Activated CD4-positive, CD25-positive, alpha-beta regulatory T cell treated with anti-CD3 and anti-CD28 coated beads, Interleukin-2, amount 50 U/mL, for 16 hours (primary cell): Measurements from ENCODE around the gene HLA-DOB.

Experiments
- DNase-seq: peaks from one replicate; pipeline ENCODE4 v3.0.0-alpha.2; 2020; ENCODE audit warnings: low read depth, low spot score

HLA-DOB gene

DNA sequence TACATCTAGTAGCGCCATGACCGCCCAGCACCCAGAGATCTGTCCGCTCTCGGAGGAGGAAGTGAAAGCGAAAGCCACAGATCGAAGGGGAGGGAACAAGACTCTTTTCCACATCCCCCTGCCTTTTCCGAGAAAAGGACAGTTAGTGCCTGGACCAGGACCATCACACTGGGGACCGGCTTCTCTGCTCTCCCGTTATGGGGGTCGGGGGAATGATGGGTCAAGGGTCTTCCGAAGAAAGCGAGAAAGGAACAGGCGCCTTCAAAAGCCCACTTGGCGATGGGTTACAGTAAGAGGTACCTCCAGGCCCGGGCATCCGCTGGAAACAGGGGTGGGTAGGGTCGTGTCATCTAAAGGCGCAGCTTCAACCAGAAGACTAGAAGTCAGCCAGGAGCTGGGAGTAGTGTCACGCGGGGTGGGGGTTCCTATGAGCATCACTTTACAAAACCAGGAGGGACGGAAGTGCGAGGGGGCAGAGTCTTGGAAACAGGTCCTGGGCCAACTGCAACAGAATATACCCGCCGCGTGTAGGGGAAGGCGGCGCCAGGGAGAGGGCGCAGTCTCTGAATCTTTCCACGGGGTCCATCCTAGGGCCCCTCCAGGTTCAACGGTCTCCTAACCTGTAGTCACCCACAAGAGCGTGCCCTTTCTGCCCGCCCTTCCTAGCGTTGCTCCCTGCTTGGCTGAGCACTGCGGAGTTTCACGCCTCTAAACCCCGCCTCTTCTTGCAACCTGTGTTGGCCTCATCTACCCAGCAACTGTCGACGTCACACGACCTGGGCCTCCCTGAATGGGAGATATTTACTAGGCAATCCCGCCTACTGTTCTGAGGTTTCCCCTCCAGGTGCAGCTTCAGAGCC lies 27.4 kb upstream of the HLA-DOB start, which contains the start of gene PSMB8:
TSS of gene PSMB8 (minus strand) at position 69 of the 860 bp plus-strand sequence. CDS start at position 18, 51 bp downstream.
- DNase-seq = peak; percentile 98

DNA sequence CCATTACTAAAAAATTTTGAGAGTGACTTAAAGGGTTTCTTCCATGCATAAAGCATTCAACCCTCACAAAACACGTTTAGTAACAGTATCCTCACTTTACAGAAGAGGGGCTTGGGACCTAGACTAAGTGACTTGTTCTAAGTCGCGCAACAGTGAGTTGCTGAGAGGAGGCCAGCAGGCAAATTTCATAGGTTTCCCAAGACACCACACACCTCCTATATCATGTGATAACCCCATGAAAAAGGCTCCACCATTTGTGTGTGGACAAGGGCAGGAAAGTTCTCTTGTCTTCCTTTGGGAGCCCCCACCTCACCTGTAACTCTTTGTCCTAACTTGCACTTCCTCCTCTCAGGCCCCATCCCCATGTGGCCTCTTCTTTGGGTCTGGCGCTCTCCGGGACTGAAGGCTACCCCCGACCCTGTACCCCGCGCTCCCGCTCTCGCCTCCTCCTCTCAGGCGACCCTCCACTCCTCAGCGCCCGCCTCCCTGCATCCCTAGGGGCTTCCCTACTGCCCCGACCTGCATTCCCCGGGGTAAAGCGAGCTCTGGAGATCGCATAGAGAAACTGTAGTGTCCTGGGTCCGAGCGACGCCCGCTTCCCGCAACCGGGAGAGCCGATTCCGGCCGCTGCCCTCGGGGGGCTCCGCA lies 26.7 kb upstream of the HLA-DOB start:
- no peak for DNase-seq

DNA sequence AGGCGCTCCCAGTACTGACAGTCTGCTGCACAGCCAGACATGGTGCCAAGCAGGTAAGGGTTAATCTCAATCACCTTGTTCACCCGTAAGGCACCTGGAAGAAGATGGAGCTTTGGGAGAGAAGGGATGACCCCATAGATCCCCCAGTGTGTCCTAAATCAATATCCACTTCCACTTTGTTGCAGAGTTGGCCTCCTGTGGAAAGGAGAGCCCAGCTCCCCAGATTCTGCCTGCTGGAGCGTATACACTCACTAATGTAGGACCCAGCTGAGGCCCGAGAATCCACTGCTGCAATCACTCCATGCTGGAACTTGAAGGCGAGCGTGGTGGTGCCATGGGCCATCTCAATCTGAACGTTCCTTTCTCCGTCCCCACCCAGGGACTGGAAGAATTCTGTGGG lies 25.9 kb upstream of the HLA-DOB start:
- no peak for DNase-seq

DNA sequence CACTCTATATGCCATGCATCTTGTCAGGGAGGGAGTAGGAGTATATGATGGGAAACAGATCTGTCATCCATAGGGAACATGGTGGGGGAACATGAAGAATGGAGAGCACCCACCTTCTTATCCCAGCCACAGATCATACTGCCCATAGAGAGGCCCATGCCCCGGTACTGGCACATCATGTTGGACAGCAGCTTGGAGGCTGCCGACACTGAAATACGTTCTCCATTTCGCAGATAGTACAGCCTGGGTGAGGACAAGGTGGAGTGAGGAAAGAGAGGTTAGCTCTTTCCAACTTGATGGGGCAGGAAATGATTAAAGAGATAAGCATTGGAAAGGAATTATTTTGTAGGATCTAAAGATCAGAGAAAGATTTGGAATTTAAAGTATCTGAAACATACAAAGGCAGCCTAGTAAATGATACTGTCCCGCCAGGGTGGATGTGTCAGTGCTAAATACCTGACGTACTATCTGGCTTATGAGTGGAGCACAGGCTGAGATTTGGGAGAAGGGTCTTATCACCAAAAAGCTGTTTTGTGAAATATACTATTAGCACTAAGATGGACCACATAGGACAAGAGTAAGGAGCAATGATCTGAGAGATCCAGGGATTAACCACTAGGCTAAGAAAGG lies 25.3 kb upstream of the HLA-DOB start:
- DNase-seq = no peak

DNA sequence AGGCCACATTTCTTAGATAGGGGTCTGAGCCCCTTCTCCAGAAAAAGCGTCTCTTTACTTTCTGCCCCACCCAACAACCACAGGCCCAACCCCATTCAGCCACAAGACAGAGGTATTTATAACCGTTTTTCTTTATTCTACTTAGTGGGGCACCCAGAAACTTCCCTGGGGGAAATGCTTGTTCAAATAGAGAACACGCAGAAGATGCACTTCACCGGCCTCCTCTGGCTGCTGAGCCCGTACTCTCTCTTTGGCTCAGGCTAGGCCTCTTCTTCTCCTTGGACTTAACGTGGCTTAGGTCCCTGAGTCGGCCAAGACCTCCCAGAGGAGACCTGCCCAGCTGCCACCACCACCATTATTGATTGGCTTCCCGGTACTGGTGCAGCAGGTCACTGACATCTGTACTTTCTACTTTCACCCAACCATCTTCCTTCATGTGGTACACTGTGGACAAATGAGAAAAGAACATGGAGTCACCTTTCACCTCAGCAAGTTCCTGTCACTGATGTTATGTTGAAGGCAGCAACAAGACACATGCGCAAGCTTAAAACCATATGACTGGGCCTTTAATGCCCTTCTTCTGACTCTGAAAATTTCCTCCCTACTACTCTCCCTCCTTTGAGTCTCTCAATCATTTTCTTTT lies 23.9 kb upstream of the HLA-DOB start:
- no peak for DNase-seq

DNA sequence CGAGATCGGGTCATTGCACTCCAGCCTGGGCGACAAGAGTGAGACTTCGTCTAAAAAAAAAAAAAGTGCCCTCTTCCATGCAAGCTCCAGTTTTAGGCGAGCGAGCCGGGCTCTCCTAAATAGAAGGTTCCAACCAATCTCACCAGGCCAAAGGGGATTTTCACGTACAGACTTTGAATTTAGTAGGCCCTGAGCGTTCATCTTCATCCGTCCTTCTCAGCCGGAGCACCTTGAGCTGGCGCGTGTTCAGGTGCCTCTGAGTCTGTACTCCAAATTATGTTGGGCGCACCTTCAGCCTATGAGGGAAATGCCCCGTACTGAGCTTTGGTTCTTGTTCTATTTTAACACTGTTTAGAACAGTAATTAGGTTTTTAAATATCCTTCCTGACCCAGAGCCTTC lies 22.6 kb upstream of the HLA-DOB start:
- DNase-seq = no peak

DNA sequence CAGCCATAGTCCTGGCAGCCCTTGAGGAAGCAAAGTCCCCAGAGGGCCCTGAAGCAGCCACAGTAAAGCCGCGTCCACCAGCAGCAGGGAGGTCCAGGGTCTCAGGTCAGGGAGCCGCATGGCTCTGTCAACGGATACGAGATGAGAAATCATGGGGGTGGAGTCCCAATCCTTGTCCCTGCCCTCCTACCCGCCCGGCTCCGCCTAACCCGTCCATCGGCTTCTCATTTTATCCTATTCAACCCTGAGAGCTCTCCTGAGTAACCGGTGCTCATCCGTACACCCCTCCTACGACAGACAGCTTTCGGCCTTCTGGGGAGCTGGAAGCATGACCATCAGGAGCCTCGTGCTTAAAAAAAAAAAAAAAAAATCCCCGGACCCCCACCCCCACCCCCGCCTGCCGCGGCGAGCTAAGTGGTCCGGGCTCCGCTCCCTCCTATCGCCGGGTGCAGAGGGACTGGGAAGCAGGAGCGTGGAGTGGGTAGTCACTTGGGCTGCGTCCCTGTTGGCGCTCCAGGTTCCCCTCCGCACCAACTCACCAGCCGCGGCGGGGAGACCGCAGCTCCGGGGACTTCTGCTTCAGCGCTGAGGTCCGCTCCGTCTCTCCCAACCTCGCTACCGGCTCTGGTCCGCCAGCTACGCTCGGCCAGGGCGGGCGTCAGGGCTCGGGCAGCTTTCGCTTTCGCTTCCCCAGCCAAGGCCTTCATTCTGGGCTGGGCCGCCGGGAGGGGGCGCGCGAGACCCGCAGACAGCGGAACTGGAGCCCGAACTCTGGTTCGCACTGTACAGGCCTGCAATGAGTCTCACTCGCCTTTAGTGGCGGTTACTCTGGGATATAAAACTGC lies 21.5 kb upstream of the HLA-DOB start, which contains the start of gene TAP2:
TSS of gene TAP2 (minus strand) at position 626 of the 845 bp plus-strand sequence. CDS start at position 120, 506 bp downstream.
- peak; percentile 94 for DNase-seq

DNA sequence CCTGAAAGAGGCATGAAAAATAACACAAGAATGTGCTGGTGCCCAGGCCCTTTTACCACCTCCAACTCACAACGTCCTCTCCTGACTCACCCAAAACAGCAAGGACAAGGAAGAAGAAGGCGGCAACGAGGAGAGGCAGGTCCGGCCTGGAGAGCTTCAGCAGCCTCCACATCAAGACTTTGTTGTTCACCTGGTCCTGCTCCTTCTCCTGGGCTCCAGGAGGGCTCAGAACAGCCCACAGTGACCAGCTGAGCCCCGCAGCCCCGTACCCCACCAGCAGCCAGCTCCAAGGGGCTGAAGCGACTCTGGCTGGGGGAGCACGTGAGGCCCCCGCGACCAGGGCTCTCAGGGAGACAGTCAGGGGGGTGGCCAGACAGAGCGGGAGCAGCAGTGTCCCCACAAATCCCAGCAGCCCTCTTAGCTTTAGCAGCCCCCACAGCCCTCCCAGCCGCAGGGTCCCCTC lies 20.9 kb upstream of the HLA-DOB start:
- DNase-seq = no peak

DNA sequence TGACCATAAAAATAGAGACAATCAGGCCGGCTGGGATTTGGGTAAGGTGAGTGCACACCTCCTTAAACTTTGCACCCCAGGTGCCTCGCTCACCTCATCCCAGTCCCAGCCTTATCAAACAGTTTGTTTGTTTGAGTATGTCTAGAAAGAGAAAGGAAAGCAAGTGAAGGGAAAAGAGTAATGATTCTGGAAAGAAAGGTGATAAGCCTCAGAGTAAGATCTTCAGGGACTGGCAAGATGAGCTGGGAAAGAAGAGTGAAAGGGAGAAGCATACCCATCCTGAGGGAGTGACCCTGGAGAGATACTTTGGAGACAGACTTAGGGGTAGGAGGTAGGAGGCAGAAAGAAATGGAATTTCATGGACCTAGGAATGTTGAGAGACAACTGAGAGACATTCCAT lies 20.1 kb upstream of the HLA-DOB start:
- no peak for DNase-seq

DNA sequence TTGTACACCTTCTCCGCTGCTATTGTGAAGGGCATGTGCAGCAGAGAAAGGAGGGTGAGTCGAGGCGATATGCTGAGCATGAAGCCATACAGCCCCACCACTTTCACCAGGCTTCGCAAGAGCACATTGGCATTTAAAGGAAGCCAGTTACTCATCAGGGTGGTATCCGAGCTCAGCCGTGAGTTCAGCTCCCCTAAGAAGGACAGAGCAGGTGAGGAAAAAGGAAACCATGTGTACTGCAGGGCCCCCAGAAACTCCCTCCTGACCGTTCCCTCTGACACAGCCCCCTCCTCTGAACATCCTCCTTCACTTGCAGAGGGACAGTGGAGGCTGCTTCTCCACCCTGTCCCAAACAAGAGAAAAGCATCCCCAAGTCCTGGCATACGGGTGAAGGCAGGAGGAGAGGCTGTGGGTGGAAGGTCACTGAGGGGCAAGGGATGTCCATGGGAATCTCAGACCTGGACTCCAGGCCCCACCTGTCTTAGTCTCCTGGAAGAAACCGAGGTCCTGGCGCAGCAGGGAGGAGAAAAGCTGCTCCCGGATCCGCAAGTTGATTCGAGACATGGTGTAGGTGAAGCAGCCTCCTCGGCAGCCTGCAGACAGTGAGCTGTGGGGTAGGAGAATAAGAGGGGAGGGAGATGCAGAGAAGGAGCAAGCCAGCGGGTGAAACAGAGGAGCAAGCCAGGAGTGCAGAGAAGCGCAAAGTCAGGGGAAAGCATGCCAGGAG lies 18.5 kb upstream of the HLA-DOB start:
- no peak for DNase-seq

DNA sequence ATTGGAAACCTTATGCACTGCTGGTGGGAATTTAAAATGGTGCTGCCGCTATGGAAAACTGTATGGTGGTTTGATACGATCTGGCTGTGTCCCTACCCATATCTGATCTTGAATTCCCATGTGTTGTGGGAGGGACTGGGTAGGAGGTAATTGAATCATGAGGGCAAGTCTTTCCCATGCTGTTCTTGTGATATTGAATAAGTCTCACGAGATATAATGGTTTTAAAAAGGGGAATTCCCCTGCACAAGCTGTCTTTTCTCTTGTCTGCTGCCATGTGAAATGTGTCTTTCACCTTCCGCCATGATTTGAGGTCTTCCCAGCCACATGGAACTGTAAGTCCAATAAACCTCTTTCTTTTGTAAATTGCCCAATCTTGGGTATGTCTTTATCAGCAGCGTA lies 16.9 kb upstream of the HLA-DOB start:
- no peak for DNase-seq

DNA sequence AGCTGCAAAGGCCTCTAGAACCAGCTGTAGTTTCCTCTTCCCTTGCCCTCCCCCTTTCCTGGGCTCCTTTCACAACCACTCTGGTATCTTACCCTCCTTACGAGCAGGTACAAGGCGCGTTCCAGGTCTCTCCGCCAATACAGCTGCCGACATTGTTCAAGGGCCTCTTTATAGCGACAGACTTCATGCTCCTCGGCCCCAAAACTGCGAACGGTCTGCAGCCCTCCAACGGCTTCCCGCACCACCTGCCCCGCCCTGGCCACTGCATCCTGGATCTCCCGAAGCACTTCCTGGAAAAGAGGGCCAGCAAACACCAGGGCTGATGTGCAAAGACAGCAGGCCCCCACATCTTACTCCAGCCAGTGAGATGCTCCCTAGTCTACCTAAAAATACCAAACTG lies 15.7 kb upstream of the HLA-DOB start:
- no peak for DNase-seq

DNA sequence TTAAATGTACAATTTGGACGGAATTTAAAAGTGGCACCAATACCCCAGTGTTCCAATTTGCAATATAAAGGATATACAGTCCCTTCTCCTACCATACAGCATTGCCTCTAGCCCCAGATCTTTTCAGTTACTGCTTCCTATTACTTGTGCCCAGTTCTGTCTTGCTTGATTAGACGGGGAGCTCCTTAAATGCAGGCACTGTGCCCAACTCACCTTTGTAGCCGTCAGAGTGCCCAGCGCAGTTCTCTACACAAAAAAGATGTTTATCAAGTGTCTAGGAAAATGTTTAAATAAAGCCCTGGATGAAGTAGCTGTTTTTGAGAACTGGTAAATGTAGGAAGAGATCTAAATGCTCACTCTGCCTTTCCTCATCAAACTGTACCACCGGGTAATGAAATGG lies 14.1 kb upstream of the HLA-DOB start:
- DNase-seq = no peak

DNA sequence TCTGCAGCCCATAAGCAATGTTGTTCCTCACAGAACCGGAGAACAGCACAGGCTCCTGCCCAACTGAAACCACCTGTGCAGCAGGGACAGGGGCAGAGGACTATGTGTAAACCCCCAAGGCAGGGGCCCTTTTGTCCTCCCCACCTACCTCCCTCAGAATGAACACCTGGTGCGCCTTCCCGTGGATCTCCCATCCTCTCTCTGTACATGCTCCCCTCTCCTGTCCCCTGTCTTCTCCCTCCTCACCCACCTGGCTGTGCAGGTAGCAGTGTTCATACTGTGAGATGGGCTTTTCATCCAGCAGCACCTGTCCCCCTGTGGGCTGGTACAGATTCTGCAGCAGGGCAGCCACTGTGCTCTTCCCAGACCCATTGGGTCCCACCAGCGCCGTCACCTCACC lies 13.2 kb upstream of the HLA-DOB start:
- no peak for DNase-seq

DNA sequence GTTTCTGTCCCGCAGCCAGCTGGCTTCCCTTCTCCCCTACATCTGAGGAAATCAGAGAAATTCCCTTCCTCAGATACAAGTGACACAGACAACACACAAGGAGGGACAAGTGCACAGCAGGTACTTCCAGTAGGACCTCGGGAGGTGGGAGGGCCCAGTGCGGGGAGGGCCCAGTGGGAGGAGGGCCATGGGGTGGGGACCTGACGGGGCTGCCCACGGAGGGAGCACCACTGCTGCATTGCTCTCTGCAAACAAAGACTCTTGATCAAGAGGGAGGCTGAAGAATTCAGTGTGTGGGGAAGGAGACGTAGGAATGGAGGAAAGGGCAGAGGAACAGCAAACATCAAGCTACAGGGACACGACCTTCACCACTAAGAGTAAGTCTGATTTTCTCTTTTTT lies 12.7 kb upstream of the HLA-DOB start:
- DNase-seq = no peak

DNA sequence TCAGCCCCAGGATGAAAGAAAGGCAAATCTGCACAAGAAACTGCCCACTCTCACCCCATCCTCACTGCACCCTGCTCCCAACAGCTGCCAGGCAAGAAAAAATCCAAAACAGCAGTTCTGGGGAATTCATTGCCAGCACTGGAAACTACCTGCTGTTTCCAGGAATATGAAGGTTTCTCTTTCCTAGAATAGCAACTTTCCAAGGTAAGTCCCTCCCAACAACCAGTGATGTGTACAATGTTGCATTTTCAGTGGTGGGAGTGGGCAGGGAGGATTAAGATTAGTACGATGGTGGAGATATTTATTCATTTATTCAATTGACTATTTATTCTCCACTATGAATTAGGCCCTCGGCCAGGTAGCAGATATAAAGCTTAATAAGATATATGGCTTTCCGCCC lies 10.2 kb upstream of the HLA-DOB start:
- no peak for DNase-seq

DNA sequence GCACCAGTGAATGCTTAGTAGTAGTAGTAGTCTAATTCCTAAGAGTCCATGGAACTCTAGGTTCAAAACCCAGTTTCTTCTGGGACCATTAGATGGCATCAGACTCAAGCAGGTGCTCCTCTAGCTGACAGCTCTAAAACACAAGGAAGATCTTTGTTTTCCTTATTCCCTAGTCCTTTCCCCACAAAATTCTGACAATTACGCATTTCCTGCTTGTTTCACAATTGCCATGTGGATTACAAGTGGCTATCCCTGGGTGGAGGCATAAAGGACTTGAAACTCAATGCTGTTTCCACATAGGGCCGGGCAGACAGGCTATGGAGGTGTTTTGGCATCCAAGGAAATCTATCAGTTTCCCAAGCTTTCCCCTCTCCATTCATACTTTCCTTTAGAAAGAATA lies 9.2 kb upstream of the HLA-DOB start:
- DNase-seq = no peak

DNA sequence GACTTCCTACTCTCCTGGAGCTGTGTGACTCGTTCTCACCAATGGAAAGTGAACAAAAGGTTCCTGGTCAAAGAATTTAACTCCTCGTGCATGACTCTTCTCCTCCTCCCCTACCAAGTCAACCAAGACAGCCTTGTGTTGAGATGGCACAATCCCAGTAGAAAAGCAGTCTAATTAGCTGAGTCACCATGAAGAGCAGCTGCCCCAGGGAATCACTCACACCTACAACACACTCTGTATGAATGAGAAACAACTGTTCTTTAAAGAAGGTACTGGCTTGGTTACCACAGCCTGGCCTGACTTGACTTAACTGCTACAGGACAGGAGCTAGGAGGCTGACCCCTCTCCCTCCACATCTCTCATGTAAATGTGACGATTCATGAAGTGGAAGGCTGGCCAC lies 2.9 kb upstream of the HLA-DOB start:
- no peak for DNase-seq

DNA sequence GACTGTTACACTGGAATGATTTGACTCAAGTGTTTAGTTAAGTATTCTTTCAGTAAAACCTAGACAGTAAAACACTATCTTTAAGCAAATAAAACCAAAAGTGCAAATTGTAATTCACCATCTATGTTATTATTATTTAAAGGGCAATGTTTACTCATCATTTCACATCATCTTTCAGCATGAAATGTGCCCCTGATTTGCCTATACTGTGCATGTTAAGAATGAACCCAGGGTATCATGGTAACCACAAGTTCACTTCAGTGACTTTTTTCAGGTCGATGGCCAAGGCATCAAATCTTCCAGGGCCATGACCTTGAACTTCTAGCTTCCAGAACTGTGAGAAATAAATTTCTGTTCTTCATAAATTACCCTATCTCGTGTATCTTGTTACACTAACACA lies 2.1 kb upstream of the HLA-DOB start:
- no peak for DNase-seq

DNA sequence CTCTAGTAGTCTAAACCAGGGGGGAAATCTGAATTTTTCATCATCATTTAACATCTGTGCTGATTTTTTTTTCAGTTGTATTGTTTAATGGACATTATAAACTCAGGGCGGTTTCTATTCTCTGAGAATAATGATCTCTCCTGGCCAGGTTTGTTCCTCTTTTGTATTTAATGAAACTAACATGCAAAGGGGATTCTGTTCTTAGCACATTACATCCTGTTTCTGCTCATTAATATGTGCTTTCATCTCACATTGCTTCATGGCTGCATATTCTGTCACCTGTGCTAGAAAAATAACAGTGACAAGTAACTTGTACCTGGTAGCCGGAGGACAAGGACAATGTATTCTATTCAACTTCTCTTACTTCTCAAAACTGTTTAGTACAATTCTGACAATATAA lies 806 bp downstream of the HLA-DOB start:
- DNase-seq = no peak
